Measurements from ENCODE around the gene AGPAT2.

DNA sequence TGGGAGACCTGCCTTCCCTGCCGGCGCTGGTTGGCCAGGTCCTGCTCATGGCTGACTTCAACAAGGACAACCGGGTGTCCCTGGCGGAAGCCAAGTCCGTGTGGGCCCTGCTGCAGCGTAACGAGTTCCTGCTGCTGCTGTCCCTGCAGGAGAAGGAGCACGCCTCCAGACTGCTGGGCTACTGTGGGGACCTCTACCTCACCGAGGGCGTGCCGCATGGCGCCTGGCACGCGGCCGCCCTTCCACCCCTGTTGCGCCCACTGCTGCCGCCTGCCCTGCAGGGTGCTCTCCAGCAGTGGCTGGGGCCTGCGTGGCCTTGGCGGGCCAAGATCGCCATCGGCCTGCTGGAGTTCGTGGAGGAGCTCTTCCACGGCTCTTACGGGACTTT lies 35.7 kb upstream of the AGPAT2 start:
- TF ChIP-seq RFX5 (IDR thresholded peaks at IDR 0.05; ENCODE audit: low read length): no peak
- TF ChIP-seq TEAD4 (IDR thresholded peaks at IDR 0.05; ENCODE audit: borderline replicate concordance, insufficient read depth): no peak
- no peak for TF ChIP-seq GABPA (IDR thresholded peaks at IDR 0.05; ENCODE audit: low read depth)
- TF ChIP-seq, protein P1, sequence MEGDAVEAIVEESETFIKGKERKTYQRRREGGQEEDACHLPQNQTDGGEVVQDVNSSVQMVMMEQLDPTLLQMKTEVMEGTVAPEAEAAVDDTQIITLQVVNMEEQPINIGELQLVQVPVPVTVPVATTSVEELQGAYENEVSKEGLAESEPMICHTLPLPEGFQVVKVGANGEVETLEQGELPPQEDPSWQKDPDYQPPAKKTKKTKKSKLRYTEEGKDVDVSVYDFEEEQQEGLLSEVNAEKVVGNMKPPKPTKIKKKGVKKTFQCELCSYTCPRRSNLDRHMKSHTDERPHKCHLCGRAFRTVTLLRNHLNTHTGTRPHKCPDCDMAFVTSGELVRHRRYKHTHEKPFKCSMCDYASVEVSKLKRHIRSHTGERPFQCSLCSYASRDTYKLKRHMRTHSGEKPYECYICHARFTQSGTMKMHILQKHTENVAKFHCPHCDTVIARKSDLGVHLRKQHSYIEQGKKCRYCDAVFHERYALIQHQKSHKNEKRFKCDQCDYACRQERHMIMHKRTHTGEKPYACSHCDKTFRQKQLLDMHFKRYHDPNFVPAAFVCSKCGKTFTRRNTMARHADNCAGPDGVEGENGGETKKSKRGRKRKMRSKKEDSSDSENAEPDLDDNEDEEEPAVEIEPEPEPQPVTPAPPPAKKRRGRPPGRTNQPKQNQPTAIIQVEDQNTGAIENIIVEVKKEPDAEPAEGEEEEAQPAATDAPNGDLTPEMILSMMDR (IDR thresholded peaks at IDR 0.05): no peak
